Activated CD4-positive, alpha-beta T cell treated with anti-CD3 and anti-CD28 coated beads, Interleukin-2, Interleukin-6, amounts not matched to agents 100 ng/mL and 50 ng/mL, durations not matched to agents 16 hours and 8 hours (primary cell): ENCODE results near the gene KRT75.
"Not testable (repeated sequence)": the region's sequence is repeated elsewhere in the genome, so short reads cannot be mapped to it uniquely, and the experiment has no call there.

ENCODE experiments used
- DNase-seq: peaks from one replicate; pipeline ENCODE4 v3.0.0-alpha.2; 2020

KRT75 gene

DNA sequence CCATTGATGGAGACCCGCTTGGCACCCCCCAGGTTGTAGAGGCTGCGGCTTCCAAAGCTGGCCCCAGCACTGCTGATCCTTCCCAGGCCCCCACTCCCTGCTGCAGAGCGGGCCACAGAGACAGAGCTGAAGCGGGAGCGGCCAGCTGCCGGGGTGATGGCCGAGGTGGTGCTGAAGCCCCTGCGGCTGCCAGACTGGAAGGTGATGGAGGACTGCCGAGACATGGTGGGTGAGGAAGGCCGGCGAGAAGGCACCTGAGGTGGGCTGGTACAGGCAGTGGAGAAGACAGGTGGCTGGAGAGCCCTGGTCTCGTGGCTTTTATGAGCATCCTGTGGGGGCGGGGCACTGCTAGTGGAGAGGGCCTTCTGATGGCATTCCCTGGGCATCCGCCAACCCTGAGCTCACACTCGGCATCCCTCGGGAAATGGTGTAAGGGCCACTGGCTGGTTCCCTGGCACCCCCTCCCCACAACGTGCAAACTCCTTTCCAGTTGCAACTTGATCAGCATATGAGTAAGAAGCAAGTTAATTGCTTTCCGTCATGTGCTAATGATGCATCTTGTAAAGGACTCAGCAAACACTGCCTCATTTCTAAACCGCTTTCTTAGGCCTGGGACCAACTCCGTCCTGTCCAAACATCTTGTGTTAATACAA is at the start of gene KRT75:
KRT75 (minus strand) TSS at position 291 of the 653 bp plus-strand sequence; CDS start at position 224, 67 bp downstream.
- DNase-seq = no peak

DNA sequence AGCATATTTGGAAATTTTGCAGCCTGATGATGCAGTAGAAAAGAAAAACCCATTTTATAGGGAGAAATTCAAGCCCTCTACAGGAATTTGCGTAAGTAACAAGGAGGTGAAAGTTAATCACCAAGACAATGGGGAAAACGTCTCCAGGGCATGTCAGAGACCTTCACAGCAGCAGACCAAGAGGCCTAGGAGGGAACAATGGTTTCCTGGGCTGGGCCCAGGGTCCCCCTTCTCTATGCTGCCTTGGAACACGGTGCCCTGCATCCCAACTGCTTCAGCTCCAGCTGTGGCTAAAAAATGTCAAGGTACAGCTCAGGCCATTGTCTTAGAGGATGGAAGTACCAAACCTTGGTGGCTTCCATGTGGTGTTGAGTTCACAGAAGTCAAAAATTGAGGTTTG is 45.9 kb upstream of the KRT75 start:
- no peak for DNase-seq

GRCh38 chr12:52477651-52478050 is 43.5 kb upstream of the KRT75 start:
- no peak for DNase-seq

DNA sequence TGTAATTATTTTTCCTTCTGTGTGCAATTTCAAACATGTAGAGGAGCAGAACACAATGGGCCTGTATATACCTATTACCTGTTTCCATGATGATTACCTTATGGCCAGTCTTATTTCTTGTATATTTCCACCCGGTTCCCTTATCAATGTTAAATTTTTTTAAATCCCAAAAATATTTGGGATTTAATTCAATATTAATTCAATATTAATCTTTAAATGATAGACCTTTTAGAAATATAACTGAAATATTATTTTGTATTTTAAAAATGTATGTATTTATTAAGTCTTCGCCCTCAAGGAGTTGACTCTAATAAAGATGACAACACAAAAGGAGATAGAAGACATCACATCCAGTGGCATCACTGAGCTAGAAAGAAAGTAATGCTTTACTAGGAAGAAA is 40.0 kb upstream of the KRT75 start:
- no peak for DNase-seq

GRCh38 chr12:52473768-52474167 is 39.6 kb upstream of the KRT75 start, which contains the start of gene KRT6C:
TSS of gene KRT6C (minus strand) at chr12:52473805. CDS start at chr12:52473737, 68 bp downstream.
- no peak for DNase-seq

DNA sequence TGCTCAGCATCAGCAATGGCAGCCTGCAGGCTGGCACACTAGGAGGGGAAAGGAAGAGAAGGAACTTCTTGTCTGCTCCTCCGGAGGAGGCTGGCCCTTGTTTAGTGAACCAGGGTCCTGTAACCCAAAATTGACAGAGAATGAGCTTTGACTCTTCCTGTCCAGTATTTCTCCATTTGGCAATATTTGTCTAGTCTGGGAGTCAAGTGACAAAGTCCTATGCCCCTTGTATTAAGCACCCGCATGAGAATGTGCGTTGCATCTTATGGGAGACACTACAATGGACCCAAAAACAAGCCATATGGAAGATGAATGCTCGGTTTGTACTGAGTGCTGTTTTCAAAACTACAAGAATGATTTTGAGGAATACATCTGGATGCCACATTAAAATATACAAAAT is 35.7 kb upstream of the KRT75 start:
- DNase-seq = no peak

DNA sequence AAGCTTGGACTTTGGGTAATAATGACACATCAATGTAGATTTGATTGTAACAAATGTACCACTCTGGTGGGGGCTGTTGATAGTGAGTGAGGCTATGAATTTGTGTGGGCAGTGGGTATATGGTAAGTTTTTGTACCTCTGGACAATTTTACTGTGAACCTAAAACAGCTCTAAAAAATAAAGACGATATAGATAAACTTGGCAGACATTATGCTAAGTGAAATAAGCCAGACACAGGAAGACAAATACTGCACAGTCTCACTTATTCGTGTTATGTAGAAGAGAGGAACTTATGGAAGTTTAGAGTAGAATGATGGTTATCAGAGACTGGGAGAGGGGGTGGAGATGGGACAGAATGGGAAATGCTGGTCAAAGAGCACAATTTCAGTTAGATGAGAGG is 30.7 kb upstream of the KRT75 start:
- no peak for DNase-seq

DNA sequence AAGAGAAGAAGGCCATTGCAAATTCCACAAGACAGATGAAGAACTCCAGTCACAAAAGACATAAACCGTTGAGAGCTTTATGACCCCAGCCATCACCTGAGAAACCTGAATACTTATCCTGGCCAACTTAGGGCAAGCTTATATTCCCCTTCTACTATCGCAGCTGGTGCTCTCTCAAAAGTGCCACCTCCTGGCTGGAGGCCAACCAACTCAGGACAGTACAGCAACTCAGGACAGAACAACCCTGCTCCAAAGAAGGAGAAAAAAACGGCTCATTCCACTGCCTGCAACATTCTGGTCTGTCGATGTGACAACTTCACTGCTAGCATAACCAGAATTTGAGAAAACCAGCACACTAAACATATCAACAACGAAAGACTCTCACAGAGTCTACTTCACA is 27.5 kb upstream of the KRT75 start:
- no peak for DNase-seq

GRCh38 chr12:52458861-52459260 is 24.7 kb upstream of the KRT75 start:
- no peak for DNase-seq

- peak; percentile 14 for DNase-seq
Measured at GRCh38 chr12:52455821-52456220, 21.6 kb upstream of the KRT75 start.

GRCh38 chr12:52454411-52455201 is 20.4 kb upstream of the KRT75 start:
- peak; percentile 4 for DNase-seq

DNA sequence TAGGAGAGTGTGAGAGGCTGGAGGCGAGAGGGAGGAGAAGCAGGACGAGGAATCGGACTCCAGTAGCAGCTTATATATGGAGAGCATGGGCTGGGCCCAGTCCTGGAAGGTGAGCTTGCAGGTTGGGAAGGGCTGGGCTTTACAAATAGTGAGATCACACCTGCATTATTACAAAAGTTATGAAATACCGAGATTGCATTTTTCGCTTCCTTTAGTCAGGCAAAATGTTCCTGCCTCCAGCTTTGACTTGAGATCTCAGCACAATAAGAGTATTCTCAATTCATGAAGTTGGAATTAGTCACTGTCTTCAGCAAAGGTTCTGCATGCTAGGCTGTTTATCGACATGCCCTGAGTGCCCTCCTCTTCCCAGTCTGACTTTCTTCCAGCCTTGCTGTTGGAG is 17.9 kb upstream of the KRT75 start, which contains the start of gene KRT6B:
KRT6B (minus strand) TSS at position 46 of the 400 bp plus-strand sequence. CDS start 68 bp downstream, outside the sequence.
- DNase-seq = no peak

GRCh38 chr12:52448228-52448627 is 14.1 kb upstream of the KRT75 start:
- DNase-seq = no peak

DNA sequence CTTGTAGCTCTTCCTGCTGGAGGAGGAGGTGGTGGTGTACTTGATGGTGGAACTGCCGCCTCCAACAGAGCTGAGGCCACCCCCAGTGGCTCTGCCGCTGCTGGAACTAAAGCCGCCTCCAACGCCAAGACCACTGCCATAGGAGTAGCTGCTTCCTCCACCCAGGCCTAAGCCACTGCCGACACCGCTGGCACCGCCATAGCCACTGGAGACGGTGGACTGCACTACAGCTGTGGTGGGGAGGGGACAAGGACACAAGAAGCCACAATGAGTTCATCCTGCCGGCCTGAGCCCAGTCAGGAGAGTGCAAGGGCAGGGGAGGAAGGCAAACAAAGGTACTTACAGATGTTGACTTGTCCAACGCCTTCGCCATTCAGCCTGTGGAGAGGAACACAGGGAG is 13.0 kb upstream of the KRT75 start:
- not testable (repeated sequence) for DNase-seq

- no peak for DNase-seq
Measured at GRCh38 chr12:52446367-52447045, 12.3 kb upstream of the KRT75 start.

- DNase-seq = no peak
Measured at GRCh38 chr12:52445876-52446275, 11.7 kb upstream of the KRT75 start.

DNA sequence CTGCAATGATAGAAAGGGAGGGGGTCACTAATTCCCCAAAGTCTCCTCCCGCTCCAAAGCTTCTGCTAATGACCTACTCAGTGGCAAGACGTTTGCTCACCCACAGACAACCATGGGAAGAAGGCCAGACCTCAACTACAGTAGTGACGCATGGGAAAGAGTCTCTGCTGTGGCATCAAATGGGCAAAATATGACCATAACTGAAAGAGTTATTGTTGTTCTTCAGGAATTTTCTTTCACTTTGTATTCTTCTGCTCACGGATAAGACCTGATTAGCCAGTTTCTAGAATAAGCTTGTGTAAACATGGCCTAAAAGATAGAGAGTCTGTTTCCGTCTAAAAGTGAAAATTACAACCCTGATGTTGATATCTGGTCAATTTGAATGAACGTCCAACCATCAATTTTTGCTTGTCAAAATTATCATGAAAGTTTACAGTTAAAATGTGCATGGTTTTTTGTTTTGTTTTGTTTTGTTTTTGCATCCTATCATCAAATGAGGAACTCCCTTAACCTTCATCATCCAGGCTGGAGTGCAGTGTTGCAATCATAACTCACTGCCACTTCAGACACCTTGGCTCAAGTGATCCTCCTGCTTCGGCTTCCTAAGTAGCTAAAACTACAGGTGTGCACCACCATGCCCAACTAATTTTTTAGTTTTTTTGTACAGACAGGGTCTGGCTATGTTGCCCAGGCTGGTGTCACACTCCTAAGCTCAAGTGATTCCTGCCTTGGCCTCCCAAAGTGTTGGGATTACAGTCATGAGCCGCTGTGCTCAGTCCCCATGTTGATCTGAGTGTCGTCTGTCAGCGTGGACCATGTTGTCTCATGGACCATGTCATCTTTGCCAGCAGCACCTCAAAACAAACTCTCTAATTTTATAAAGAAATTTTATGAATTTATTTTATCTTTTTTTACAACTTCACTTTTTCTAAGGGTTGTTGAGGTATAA is 10.8 kb upstream of the KRT75 start:
- DNase-seq = no peak

DNA sequence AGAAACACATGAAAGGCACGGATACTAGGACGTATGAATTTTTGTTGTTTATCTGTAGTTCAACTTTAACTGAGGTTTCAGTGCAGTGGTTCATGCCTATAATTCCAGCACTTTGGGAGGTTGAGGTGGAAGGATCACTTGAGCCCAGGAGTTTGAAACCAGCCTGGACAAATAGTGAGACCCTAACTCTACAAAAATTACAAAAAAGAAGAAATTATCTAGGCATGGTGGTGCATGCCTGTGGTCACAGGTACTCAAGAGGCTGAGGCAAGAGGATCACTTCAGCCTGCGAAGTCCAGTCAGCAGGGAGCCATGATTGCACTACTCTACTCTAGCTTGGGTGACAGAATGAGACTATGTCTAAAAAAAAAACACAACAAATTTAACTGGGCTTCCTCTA is 9.8 kb upstream of the KRT75 start:
- DNase-seq = no peak

DNA sequence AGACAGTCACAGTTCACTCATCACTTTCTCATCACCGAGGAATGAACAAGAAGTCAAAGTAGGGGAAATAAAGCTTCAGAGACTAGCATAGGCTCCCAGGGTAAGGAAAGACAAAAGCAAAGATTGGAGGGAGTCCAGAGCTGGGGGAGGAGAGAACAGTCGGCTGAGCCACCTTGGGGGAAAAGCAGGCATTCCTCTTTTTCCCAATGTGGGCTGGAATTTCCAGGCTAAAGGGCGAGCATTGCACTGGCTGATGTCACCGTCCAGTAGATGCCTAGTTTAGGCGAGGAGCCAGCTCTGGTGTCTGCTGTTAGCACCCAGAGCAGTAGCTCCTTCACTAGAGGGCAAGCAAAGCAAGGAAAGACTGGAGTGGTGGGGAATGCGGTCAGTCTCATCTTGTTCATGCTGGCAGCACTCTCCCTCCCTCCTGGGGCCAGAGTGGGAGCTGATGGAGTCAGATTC is 8.5 kb upstream of the KRT75 start:
- no peak for DNase-seq

DNA sequence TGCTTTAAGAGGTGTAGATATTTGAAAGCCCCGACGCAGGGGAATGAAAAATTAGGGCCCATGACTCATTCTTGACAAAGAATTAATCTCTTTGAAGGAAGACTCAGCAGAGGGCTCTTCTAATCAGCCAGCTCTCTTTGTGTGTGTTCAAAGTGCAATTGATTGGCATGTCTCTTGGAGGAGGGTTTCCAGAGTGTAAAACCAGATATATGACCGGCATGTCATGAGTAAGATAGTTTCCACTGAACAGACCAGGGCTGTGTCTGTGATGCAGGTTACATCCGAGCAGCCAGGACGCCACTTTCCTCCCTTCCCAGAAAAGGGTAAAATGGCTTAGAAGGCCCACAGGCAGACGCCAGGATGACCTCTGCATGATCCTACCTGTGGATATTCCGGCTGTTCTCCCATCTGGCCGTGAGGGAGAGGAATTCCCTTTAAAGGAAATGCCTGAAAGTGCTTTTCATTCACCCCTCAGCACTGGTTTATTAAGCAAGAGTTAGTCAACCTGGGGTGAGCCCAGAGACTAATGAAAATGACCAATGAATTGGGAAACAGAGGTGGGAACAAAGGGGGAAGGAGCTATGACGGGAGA is 7.2 kb upstream of the KRT75 start:
- no peak for DNase-seq

DNA sequence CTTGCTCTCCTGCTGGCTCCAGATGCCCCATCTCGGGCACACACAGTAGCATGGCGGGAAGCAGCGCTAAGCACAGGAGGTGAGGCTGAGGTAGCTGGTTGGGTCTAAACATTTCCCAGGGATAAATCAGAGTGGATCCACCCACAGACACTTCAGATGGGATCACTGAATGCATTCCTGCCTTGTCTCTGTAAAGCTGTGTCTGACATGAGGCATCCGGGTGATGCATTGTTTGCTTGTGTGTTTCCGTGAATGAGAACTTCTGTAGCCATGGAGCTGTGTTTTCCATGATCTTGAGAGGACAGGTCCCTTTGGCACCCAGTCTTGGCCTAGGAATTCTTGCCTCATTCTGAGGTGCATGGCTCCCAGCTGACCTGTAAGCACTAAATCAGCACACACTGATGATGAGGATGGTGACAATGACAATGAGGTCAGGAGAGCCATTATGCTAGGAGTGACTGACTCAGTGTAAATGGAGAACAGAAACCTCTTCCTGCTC is 6.7 kb upstream of the KRT75 start:
- no peak for DNase-seq

DNA sequence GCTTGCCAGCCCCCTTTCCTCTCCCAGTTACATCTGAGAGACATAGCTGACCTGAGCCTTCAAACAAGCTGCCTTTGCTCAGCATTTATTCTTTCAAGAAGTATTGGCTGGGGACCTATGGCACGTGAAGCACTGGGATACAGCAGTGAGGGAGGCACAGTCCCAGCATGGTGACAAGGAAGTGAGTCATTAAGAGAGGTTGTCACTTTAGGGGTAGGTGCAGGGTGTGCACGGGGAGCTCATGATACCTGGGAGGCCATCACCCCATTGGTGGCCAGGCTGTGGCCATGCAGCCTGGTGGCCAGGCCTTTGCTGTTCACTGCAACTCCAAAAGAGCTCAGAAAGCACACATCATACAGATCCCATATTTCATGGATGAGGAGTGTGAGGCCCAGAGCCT is 5.7 kb upstream of the KRT75 start:
- DNase-seq = no peak
